ENCODE results near the gene SCAMP1.

The SCAMP1 gene

GRCh38 chr5:78362220-78362619, 1.8 kb downstream of the SCAMP1 start:
- peak overlapping the region; percentile 83 for H3K27ac ChIP-seq
- TF ChIP-seq CTCF (conservative IDR thresholded peaks at IDR 0.05), result no peak

GRCh38 chr5:78364005-78364404, 3.6 kb downstream of the SCAMP1 start:
- H3K27ac ChIP-seq, result no peak overlapping the region
- TF ChIP-seq CTCF (conservative IDR thresholded peaks at IDR 0.05), result no peak

GRCh38 chr5:78367318-78367991, 7.0 kb downstream of the SCAMP1 start:
- no peak overlapping the region for H3K27ac ChIP-seq
- TF ChIP-seq CTCF (conservative IDR thresholded peaks at IDR 0.05), result no peak

GRCh38 chr5:78369680-78370079, 9.3 kb downstream of the SCAMP1 start:
- no peak for TF ChIP-seq CTCF (conservative IDR thresholded peaks at IDR 0.05)
- H3K27ac ChIP-seq, result no peak overlapping the region

- H3K27ac ChIP-seq, result no peak overlapping the region
- TF ChIP-seq CTCF (conservative IDR thresholded peaks at IDR 0.05), result no peak
These were observed 12.8 kb downstream of the SCAMP1 start for GRCh38 chr5:78373231-78373630.

- no peak overlapping the region for H3K27ac ChIP-seq
- no peak for TF ChIP-seq CTCF (conservative IDR thresholded peaks at IDR 0.05)
These were observed 15.9 kb downstream of the SCAMP1 start for GRCh38 chr5:78376315-78376714.

- TF ChIP-seq CTCF (conservative IDR thresholded peaks at IDR 0.05), result no peak
- no peak overlapping the region for H3K27ac ChIP-seq
These were observed 16.8 kb downstream of the SCAMP1 start for GRCh38 chr5:78377056-78377717.
